Activated T-helper 17 cell treated with anti-CD3 and anti-CD28 coated beads, Interleukin-2, amount 50 U/mL, for 72 hours (primary cell): ENCODE results near the gene BACE2. TPM values are rescaled to one million over a fixed set of nuclear protein-coding genes. Genes with fewer than 3 reads are reported as not detected.
"Not testable (repeated sequence)": the region's sequence is repeated elsewhere in the genome, so short reads cannot be mapped to it uniquely, and the experiment has no call there.

ENCODE experiments used
- ATAC-seq: fragments of 150-1000 bp; cut with Tn5 transposase; replicated peaks from 2 replicates; pipeline ENCODE4 v1.10.0; 2021; ENCODE audit warnings: mild to moderate bottlenecking, moderate library complexity
- H3K27ac Mint-ChIP-seq: one replicate; pipeline ENCODE4 v1.8.0; 2022; ENCODE audit warnings: mixed read lengths
- H3K27me3 Mint-ChIP-seq: one replicate; pipeline ENCODE4 v1.8.0; 2022; ENCODE audit warnings: mixed read lengths
- H3K36me3 Mint-ChIP-seq: one replicate; pipeline ENCODE4 v1.8.0; 2022; ENCODE audit warnings: low read depth, mild to moderate bottlenecking, mixed read lengths
- H3K4me1 Mint-ChIP-seq: one replicate; pipeline ENCODE4 v1.8.0; 2022; ENCODE audit warnings: mixed read lengths
- H3K4me3 Mint-ChIP-seq: one replicate; pipeline ENCODE4 v1.8.0; 2022; ENCODE audit warnings: mild to moderate bottlenecking, mixed read lengths
- H3K9me3 Mint-ChIP-seq: one replicate; pipeline ENCODE4 v1.8.0; 2022; ENCODE audit warnings: mixed read lengths
- total RNA-seq, 2 donors: library from RNA; stranded (reverse); gene quantifications; one replicate each; pipeline ENCODE4 v1.2.3, GENCODE V29; 2022

Gene BACE2
- total RNA-seq, 2 donors from 2014 or later: 0.52 TPM; not detected in 1

GRCh38 chr21:41185802-41186201, 17.8 kb downstream of the BACE2 start:
- Mint-ChIP-seq H3K27me3 (peaks cover 30% of the 10 kb centered on the region), H3K27ac (no peak overlapping the region), H3K4me3 (no peak overlapping the region), H3K4me1 (no peaks in the 10 kb centered on the region), H3K36me3 (no peaks in the 10 kb centered on the region), H3K9me3 (peaks cover 10% of the 10 kb centered on the region)
- ATAC-seq: no peak

GRCh38 chr21:41186755-41187536, 19.0 kb downstream of the BACE2 start:
- no peak overlapping the region for H3K4me3 Mint-ChIP-seq
- no peak for ATAC-seq
- no peaks in the 10 kb centered on the region for H3K4me1 Mint-ChIP-seq
- peaks cover 26% of the 10 kb centered on the region for H3K27me3 Mint-ChIP-seq
- no peaks in the 10 kb centered on the region for H3K36me3 Mint-ChIP-seq
- H3K9me3 Mint-ChIP-seq: peaks cover 10% of the 10 kb centered on the region
- no peak overlapping the region for H3K27ac Mint-ChIP-seq

- ATAC-seq: no peak
- H3K4me1 Mint-ChIP-seq: no peaks in the 10 kb centered on the region
- peaks cover 10% of the 10 kb centered on the region for H3K9me3 Mint-ChIP-seq
- no peak overlapping the region for H3K27ac Mint-ChIP-seq
- H3K4me3 Mint-ChIP-seq: no peak overlapping the region
- no peaks in the 10 kb centered on the region for H3K36me3 Mint-ChIP-seq
- H3K27me3 Mint-ChIP-seq: peaks cover 23% of the 10 kb centered on the region
These were observed 19.6 kb downstream of the BACE2 start for GRCh38 chr21:41187537-41188025.

GRCh38 chr21:41188486-41189149, 20.7 kb downstream of the BACE2 start:
- peaks cover 10% of the 10 kb centered on the region for H3K9me3 Mint-ChIP-seq
- no peak overlapping the region for H3K27ac Mint-ChIP-seq
- peaks cover 23% of the 10 kb centered on the region for H3K27me3 Mint-ChIP-seq
- H3K36me3 Mint-ChIP-seq: no peaks in the 10 kb centered on the region
- no peak overlapping the region for H3K4me3 Mint-ChIP-seq
- H3K4me1 Mint-ChIP-seq: no peaks in the 10 kb centered on the region
- no peak for ATAC-seq

GRCh38 chr21:41189150-41189745, 21.3 kb downstream of the BACE2 start:
- Mint-ChIP-seq H3K4me1 (no peaks in the 10 kb centered on the region), H3K4me3 (no peak overlapping the region), H3K36me3 (no peaks in the 10 kb centered on the region), H3K27me3 (peaks cover 18% of the 10 kb centered on the region), H3K27ac (no peak overlapping the region), H3K9me3 (peaks cover 10% of the 10 kb centered on the region)
- no peak for ATAC-seq

GRCh38 chr21:41192552-41192951, 24.6 kb downstream of the BACE2 start:
- not testable (repeated sequence) for ATAC-seq

GRCh38 chr21:41195311-41195710, 27.4 kb downstream of the BACE2 start:
- H3K27me3 Mint-ChIP-seq: peaks cover 10% of the 10 kb centered on the region
- ATAC-seq: no peak

More at GRCh38 chr21:41192552-41192951, 24.6 kb downstream of the BACE2 start:
- H3K27ac Mint-ChIP-seq, H3K4me3 Mint-ChIP-seq, H3K36me3 Mint-ChIP-seq, H3K4me1 Mint-ChIP-seq: not testable (repeated sequence)
- peaks cover 10% of the 10 kb centered on the region for H3K9me3 Mint-ChIP-seq
- peaks cover 12% of the 10 kb centered on the region for H3K27me3 Mint-ChIP-seq

GRCh38 chr21:41196993-41197392, 29.0 kb downstream of the BACE2 start:
- Mint-ChIP-seq H3K4me3 (no peak overlapping the region), H3K36me3 (no peaks in the 10 kb centered on the region), H3K27me3 (peaks cover 11% of the 10 kb centered on the region), H3K9me3 (no peaks in the 10 kb centered on the region), H3K27ac (no peak overlapping the region), H3K4me1 (no peaks in the 10 kb centered on the region)
- no peak for ATAC-seq

More at GRCh38 chr21:41195311-41195710, 27.4 kb downstream of the BACE2 start:
- H3K4me3 Mint-ChIP-seq: no peak overlapping the region
- no peak overlapping the region for H3K27ac Mint-ChIP-seq
- no peaks in the 10 kb centered on the region for H3K4me1 Mint-ChIP-seq
- no peaks in the 10 kb centered on the region for H3K36me3 Mint-ChIP-seq
- peaks cover 3% of the 10 kb centered on the region for H3K9me3 Mint-ChIP-seq

- no peaks in the 10 kb centered on the region for H3K4me1 Mint-ChIP-seq
- H3K27me3 Mint-ChIP-seq: peaks cover 15% of the 10 kb centered on the region
- H3K4me3 Mint-ChIP-seq: no peak overlapping the region
- H3K27ac Mint-ChIP-seq: no peak overlapping the region
- no peaks in the 10 kb centered on the region for H3K36me3 Mint-ChIP-seq
- H3K9me3 Mint-ChIP-seq: no peaks in the 10 kb centered on the region
- no peak for ATAC-seq
These were observed 29.6 kb downstream of the BACE2 start for GRCh38 chr21:41197582-41197981.

GRCh38 chr21:41198647-41199046, 30.7 kb downstream of the BACE2 start:
- H3K9me3 Mint-ChIP-seq, H3K36me3 Mint-ChIP-seq, H3K4me3 Mint-ChIP-seq, ATAC-seq, H3K4me1 Mint-ChIP-seq, H3K27ac Mint-ChIP-seq: not testable (repeated sequence)
- peaks cover 24% of the 10 kb centered on the region for H3K27me3 Mint-ChIP-seq

- no peaks in the 10 kb centered on the region for H3K36me3 Mint-ChIP-seq
- peaks cover 26% of the 10 kb centered on the region for H3K27me3 Mint-ChIP-seq
- H3K27ac Mint-ChIP-seq: no peak overlapping the region
- no peak overlapping the region for H3K4me3 Mint-ChIP-seq
- ATAC-seq: no peak
- no peaks in the 10 kb centered on the region for H3K4me1 Mint-ChIP-seq
- no peaks in the 10 kb centered on the region for H3K9me3 Mint-ChIP-seq
These were observed 31.2 kb downstream of the BACE2 start for GRCh38 chr21:41199123-41199522.

- H3K4me3 Mint-ChIP-seq: no peak overlapping the region
- H3K36me3 Mint-ChIP-seq: no peaks in the 10 kb centered on the region
- no peaks in the 10 kb centered on the region for H3K4me1 Mint-ChIP-seq
- H3K9me3 Mint-ChIP-seq: no peaks in the 10 kb centered on the region
- H3K27ac Mint-ChIP-seq: no peak overlapping the region
- no peak for ATAC-seq
- H3K27me3 Mint-ChIP-seq: peaks cover 26% of the 10 kb centered on the region
These were observed 31.6 kb downstream of the BACE2 start for GRCh38 chr21:41199588-41199987.

GRCh38 chr21:41201385-41201784, 33.4 kb downstream of the BACE2 start:
- Mint-ChIP-seq H3K27ac (no peak overlapping the region), H3K27me3 (peaks cover 28% of the 10 kb centered on the region), H3K4me1 (no peaks in the 10 kb centered on the region), H3K9me3 (no peaks in the 10 kb centered on the region), H3K4me3 (no peak overlapping the region), H3K36me3 (no peaks in the 10 kb centered on the region)
- ATAC-seq: no peak

GRCh38 chr21:41204736-41205135, 36.8 kb downstream of the BACE2 start:
- Mint-ChIP-seq H3K27me3 (peaks cover 26% of the 10 kb centered on the region), H3K4me1 (no peaks in the 10 kb centered on the region), H3K9me3 (no peaks in the 10 kb centered on the region), H3K4me3 (no peak overlapping the region), H3K27ac (no peak overlapping the region), H3K36me3 (no peaks in the 10 kb centered on the region)
- ATAC-seq: no peak
